C4-2B (cell line): Measurements from ENCODE around the gene KRT27.

Experiments used
- ZFX ChIP-seq: fragments of 450-650 bp; IDR thresholded peaks from 2 replicates; pipeline ENCODE4 v1.6.1; 2017
- TF ChIP-seq, protein P1 (sequence below): fragments of 450-650 bp; conservative IDR thresholded peaks from 2 replicates; pipeline ENCODE4 v1.5.1; 2017; ENCODE audit warnings: mild to moderate bottlenecking

DNA sequence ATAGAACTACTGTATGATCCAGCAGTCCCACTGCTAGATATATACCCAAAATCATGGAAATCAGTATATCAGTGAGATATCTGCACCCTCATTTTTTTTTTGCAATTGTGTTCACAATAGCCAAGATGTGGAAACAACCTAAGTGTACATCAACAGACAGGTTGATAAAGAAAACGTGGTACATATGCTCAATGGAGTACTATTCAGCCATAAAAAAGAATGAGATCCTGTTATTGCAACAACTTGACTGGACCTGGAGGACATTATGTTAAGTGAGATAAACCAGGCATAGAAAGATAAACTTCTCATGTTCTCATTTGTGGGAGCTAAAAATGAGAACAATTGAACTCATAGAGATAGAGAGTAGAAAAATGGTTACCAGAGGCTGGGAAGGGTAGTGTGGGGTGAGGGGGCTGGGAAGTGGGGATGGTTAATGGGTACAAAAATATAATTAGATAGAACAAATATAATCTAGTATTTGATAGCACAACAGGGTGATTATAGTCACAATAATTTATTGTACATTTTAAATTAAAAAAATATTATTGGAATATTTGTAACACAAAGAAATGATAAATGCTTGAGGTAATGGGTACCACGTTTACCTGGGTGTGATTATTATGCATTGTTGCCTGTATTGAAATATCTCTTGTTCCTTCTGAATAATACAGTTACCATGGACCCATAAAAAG is 47.9 kb upstream of the KRT27 start:
- TF ChIP-seq ZFX = no peak
- TF ChIP-seq, protein P1, sequence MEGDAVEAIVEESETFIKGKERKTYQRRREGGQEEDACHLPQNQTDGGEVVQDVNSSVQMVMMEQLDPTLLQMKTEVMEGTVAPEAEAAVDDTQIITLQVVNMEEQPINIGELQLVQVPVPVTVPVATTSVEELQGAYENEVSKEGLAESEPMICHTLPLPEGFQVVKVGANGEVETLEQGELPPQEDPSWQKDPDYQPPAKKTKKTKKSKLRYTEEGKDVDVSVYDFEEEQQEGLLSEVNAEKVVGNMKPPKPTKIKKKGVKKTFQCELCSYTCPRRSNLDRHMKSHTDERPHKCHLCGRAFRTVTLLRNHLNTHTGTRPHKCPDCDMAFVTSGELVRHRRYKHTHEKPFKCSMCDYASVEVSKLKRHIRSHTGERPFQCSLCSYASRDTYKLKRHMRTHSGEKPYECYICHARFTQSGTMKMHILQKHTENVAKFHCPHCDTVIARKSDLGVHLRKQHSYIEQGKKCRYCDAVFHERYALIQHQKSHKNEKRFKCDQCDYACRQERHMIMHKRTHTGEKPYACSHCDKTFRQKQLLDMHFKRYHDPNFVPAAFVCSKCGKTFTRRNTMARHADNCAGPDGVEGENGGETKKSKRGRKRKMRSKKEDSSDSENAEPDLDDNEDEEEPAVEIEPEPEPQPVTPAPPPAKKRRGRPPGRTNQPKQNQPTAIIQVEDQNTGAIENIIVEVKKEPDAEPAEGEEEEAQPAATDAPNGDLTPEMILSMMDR = no peak
